Smooth muscle cell (in vitro differentiated cells): Measurements from ENCODE around the gene CENPT. TPM values are rescaled to one million over a fixed set of nuclear protein-coding genes. Genes with fewer than 3 reads are reported as not detected.

Experiments used
- DNase-seq: peaks from one replicate; lab custom pipeline; 2025; ENCODE audit not compliant: unreplicated experiment; lab: John Stamatoyannopoulos, UW
- H2AFZ ChIP-seq: fragments of 200-600 bp; sonication (generic); 2 replicates; pipeline ENCODE4 v1.6.0; 2016; ENCODE audit warnings: antibody characterized with exemption, low read depth, mild to moderate bottlenecking
- H3F3A ChIP-seq: fragments of 200-600 bp; sonication (generic); 2 replicates; pipeline ENCODE4 v1.6.0; 2017; ENCODE audit warnings: antibody characterized with exemption, low read depth
- H3K27ac ChIP-seq: fragments of 200-600 bp; sonication (generic); 2 replicates; pipeline ENCODE4 v1.5.1; 2016; ENCODE audit warnings: low read depth, mild to moderate bottlenecking
- H3K27me3 ChIP-seq: fragments of 200-600 bp; sonication (generic); 2 replicates; pipeline ENCODE4 v1.6.1; 2016; ENCODE audit warnings: low read depth, mild to moderate bottlenecking
- H3K36me3 ChIP-seq: fragments of 200-600 bp; sonication (generic); 2 replicates; pipeline ENCODE4 v1.5.1; 2016; ENCODE audit warnings: low read depth
- H3K4me1 ChIP-seq: fragments of 200-600 bp; sonication (generic); 2 replicates; pipeline ENCODE4 v1.5.1; 2016; ENCODE audit warnings: low read depth
- H3K4me2 ChIP-seq: fragments of 200-600 bp; sonication (generic); 2 replicates; pipeline ENCODE4 v1.6.0; 2016; ENCODE audit warnings: mild to moderate bottlenecking
- H3K4me3 ChIP-seq: fragments of 200-600 bp; sonication (generic); 2 replicates; pipeline ENCODE4 v1.5.1; 2016; ENCODE audit warnings: mild to moderate bottlenecking
- H3K79me2 ChIP-seq: fragments of 200-600 bp; sonication (generic); 2 replicates; pipeline ENCODE4 v1.6.0; 2016; ENCODE audit warnings: low read depth, mild to moderate bottlenecking
- H3K9ac ChIP-seq: fragments of 200-600 bp; sonication (generic); 2 replicates; pipeline ENCODE4 v1.6.0; 2016; ENCODE audit warnings: low read depth
- H3K9me3 ChIP-seq: fragments of 200-600 bp; sonication (generic); replicated peaks from 2 replicates; pipeline ENCODE4 v1.5.1; 2016; ENCODE audit warnings: low read depth
- H4K20me1 ChIP-seq: fragments of 200-600 bp; sonication (generic); 2 replicates; pipeline ENCODE4 v1.6.0; 2016; ENCODE audit warnings: low read depth
- WGBS: methylation state at CpG from one replicate; pipeline ENCODE4 v1.1.7; 2016; ENCODE audit warnings: low lambda C conversion rate; 5-methylcytosine and 5-hydroxymethylcytosine counted together
- polyA plus RNA-seq: library from polyadenylated mRNA; unstranded; fragments of >200 nt; fragmentation: Nextera tagmentation; extraction: Ambion mirVana; gene quantifications from 2 replicates; pipeline ENCODE4 v1.2.1, GENCODE V29; 2016
- total RNA-seq: library from RNA; depleted of rRNA; stranded (reverse); fragments of >200 nt; gene quantifications from 2 replicates; pipeline ENCODE4 v1.2.3, GENCODE V29; 2014
- TF ChIP-seq, protein P1 (sequence below): fragments of 200-600 bp; sonication (generic); IDR thresholded peaks from 2 replicates; pipeline ENCODE4 v1.5.1; 2017; ENCODE audit warnings: borderline replicate concordance, mild to moderate bottlenecking, antibody characterized with exemption; ENCODE audit not compliant: insufficient read depth, poor library complexity, severe bottlenecking

CENPT gene
- total and polyA plus RNA-seq, 2 experiments from 2014 or later: 47.0 to 65.8 TPM

DNA sequence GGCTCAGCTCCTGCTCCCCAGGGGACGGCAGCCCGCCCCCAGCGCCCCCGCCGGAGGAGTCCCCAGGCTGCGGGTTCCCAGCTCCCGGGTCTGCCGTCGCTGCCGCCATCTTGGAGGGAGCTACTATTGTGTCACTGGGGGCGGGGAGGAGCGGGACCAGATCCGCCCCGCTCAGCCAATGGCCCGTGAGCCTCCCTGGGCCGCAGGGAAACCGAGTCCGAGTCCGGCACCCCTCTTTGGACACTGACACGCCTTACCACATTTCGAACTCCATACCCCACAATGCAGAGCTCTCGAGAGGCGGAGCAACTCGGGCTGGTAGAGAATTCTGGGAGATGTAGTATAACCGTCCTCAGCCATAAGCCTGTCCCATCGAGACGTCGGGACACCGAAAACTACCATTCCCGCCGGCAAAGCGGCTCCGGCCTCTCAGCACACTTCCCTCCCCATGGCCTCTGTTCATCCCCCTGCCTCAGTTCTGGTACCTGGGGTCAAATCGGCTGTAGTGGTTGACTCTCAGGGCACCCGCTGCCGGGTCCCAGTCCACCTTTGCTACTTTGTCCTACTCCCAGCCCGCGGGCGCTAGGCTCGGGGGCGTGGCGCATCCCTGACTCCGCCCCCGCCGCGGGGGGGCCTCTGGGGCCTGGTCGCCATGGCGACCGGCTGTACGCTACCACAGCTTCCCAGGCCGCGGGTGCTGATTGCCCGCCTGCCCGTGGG, 40.9 kb downstream of the CENPT start, which contains the start of the genes RANBP10 and TSNAXIP1:
TSS of gene RANBP10 (minus strand) at position 133 of the 720 bp plus-strand sequence. CDS start at position 109, 24 bp downstream.
TSS of gene TSNAXIP1 (plus strand) at position 462 of the 720 bp plus-strand sequence. CDS start 261 bp downstream, outside the sequence.
- H3K79me2 ChIP-seq: peaks cover 43% of the 10 kb centered on the region
- H4K20me1 ChIP-seq: peaks cover 25% of the 10 kb centered on the region
- H3K36me3 ChIP-seq: no peaks in the 10 kb centered on the region
- H3K9ac ChIP-seq: peak within 1 kb of the TSS; percentile 94
- H3K4me1 ChIP-seq: peaks cover 6% of the 10 kb centered on the region
- WGBS: 2% methylated on average over 44 of the region's 54 CpGs
- TF ChIP-seq, protein P1, sequence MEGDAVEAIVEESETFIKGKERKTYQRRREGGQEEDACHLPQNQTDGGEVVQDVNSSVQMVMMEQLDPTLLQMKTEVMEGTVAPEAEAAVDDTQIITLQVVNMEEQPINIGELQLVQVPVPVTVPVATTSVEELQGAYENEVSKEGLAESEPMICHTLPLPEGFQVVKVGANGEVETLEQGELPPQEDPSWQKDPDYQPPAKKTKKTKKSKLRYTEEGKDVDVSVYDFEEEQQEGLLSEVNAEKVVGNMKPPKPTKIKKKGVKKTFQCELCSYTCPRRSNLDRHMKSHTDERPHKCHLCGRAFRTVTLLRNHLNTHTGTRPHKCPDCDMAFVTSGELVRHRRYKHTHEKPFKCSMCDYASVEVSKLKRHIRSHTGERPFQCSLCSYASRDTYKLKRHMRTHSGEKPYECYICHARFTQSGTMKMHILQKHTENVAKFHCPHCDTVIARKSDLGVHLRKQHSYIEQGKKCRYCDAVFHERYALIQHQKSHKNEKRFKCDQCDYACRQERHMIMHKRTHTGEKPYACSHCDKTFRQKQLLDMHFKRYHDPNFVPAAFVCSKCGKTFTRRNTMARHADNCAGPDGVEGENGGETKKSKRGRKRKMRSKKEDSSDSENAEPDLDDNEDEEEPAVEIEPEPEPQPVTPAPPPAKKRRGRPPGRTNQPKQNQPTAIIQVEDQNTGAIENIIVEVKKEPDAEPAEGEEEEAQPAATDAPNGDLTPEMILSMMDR: no peak
- DNase-seq: peak; percentile 98
- H3F3A ChIP-seq: no peaks in the 10 kb centered on the region
- peak within 1 kb of the TSS; percentile 98 for H3K4me2 ChIP-seq
- H3K4me3 ChIP-seq: peak within 1 kb of the TSS; percentile 99
- H3K27ac ChIP-seq: peak within 1 kb of the TSS; percentile 56
- H3K27me3 ChIP-seq: no peaks in the 10 kb centered on the region
- H3K9me3 ChIP-seq: no peaks in the 10 kb centered on the region
- H2AFZ ChIP-seq: peak within 1 kb of the TSS; percentile 93

DNA sequence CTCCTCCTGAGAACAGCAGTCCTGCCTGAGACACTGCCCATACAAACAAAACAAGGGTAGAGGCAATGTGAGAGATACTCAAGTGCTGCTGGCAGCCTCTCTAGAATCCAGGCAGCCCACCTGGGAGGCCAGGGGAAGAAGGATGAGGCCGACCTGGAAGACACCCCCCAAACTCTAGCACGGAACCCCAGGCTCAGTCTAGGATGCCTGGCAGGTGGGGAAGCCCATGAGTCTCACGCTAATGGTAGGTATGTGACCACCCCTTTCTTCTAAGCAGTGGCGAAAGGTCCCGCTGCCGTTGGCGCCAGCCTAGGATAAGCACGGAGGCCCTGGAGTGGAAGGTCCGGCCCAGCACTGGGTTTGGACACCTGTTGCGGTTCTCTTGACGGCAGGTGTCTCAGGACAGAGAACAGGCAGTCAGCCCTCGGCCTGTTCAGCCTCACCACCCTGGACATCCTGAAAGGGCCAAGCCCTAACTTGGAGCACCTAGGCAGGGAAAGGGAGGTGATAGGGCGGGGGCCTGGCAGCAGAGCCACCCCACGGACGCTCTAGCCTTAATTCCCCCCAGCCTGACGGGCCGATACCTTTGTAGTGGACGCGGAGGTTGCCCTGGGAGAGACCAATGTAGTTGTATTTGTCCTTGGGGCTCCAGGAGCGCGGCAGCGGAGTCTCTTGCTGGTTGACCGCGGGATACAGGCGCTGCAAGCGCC, 41.6 kb downstream of the CENPT start:
- no peak for DNase-seq
- H3K27me3 ChIP-seq: no peaks in the 10 kb centered on the region
- peaks cover 49% of the 10 kb centered on the region for H3K79me2 ChIP-seq
- H3K4me1 ChIP-seq: peaks cover 6% of the 10 kb centered on the region
- peak overlapping the region; percentile 91 for H2AFZ ChIP-seq
- H3K9me3 ChIP-seq: no peaks in the 10 kb centered on the region
- peak overlapping the region; percentile 52 for H3K27ac ChIP-seq
- peak overlapping the region; percentile 99 for H3K4me3 ChIP-seq
- H4K20me1 ChIP-seq: peaks cover 32% of the 10 kb centered on the region
- H3K36me3 ChIP-seq: no peaks in the 10 kb centered on the region
- 5% methylated on average over 26 of the region's 26 CpGs for WGBS
- H3F3A ChIP-seq: no peaks in the 10 kb centered on the region
- TF ChIP-seq, protein P1: no peak
- H3K9ac ChIP-seq: peak overlapping the region; percentile 94
- H3K4me2 ChIP-seq: peak overlapping the region; percentile 98

GRCh38 chr16:67804853-67805542, 42.5 kb downstream of the CENPT start:
- H3K79me2 ChIP-seq: peaks cover 55% of the 10 kb centered on the region
- peak overlapping the region; percentile 98 for H3K4me2 ChIP-seq
- no peaks in the 10 kb centered on the region for H3F3A ChIP-seq
- TF ChIP-seq, protein P1: no peak
- 80% methylated on average over 4 of the region's 4 CpGs for WGBS
- H2AFZ ChIP-seq: no peak overlapping the region
- no peaks in the 10 kb centered on the region for H3K36me3 ChIP-seq
- H3K27ac ChIP-seq: no peak overlapping the region
- DNase-seq: no peak
- peak overlapping the region; percentile 94 for H3K9ac ChIP-seq
- H3K9me3 ChIP-seq: no peaks in the 10 kb centered on the region
- H4K20me1 ChIP-seq: peaks cover 41% of the 10 kb centered on the region
- H3K4me3 ChIP-seq: peak overlapping the region; percentile 99
- peaks cover 6% of the 10 kb centered on the region for H3K4me1 ChIP-seq
- H3K27me3 ChIP-seq: no peaks in the 10 kb centered on the region
